SU-DHL-6 (cell line): ENCODE results near the gene DOCK11.

Experiments used
- H2AFZ ChIP-seq: fragments of 200-600 bp; sonication (generic); 2 replicates; pipeline ENCODE4 v1.6.1; 2014; ENCODE audit warnings: low read depth, mild to moderate bottlenecking, moderate library complexity, mixed read lengths, antibody characterized with exemption, low read length; ENCODE audit not compliant: severe bottlenecking
- H3F3A ChIP-seq: fragments of 200-600 bp; shearing (Covaris generic); 2 replicates; pipeline ENCODE4 v1.6.0; 2016; ENCODE audit warnings: antibody characterized with exemption, mild to moderate bottlenecking; ENCODE audit not compliant: insufficient read depth
- H3K27ac ChIP-seq: fragments of 200-600 bp; sonication (generic); 2 replicates; pipeline ENCODE4 v1.5.1; 2016; ENCODE audit warnings: low read depth, mild to moderate bottlenecking, low read length, moderate library complexity, mixed read lengths
- H3K27me3 ChIP-seq: fragments of 200-600 bp; sonication (generic), shearing (Covaris generic); 2 replicates; pipeline ENCODE4 v1.6.0; 2014; ENCODE audit warnings: mild to moderate bottlenecking, low read length
- H3K36me3 ChIP-seq: fragments of 200-600 bp; sonication (generic); 2 replicates; pipeline ENCODE4 v1.6.1; 2014; ENCODE audit warnings: mild to moderate bottlenecking, low read length, mixed read lengths
- H3K4me2 ChIP-seq: fragments of 300-600, 200-600 bp; shearing (Covaris generic), sonication (generic); 2 replicates; pipeline ENCODE4 v1.6.0; 2014; ENCODE audit warnings: low read length, low read depth, mild to moderate bottlenecking; ENCODE audit not compliant: poor library complexity, severe bottlenecking
- H3K4me3 ChIP-seq: fragments of 200-600 bp; sonication (generic); 2 replicates; pipeline ENCODE4 v1.5.1; 2014; ENCODE audit warnings: antibody characterized with exemption, low read length, mild to moderate bottlenecking, mixed read lengths; ENCODE audit not compliant: insufficient read depth, poor library complexity, severe bottlenecking
- H3K79me2 ChIP-seq: fragments of 200-600 bp; sonication (generic); 2 replicates; pipeline ENCODE4 v1.6.1; 2014; ENCODE audit warnings: mild to moderate bottlenecking, low read length, moderate library complexity; ENCODE audit not compliant: insufficient read depth
- H3K9ac ChIP-seq: fragments of 200-600 bp; sonication (generic); 2 replicates; pipeline ENCODE4 v1.7.0; 2014; ENCODE audit warnings: mild to moderate bottlenecking, low read length
- H3K9me2 ChIP-seq: fragments of 200-600 bp; sonication (generic); replicated peaks from 2 replicates; pipeline ENCODE4 v1.6.1; 2014; ENCODE audit warnings: low read length; ENCODE audit not compliant: insufficient read depth
- H3K9me3 ChIP-seq: fragments of 200-600 bp; sonication (generic); 2 replicates; pipeline ENCODE4 v1.6.1; 2014; ENCODE audit warnings: low read length, mixed read lengths; ENCODE audit not compliant: insufficient read depth
- H4K20me1 ChIP-seq: fragments of 200-600 bp; sonication (generic); 2 replicates; pipeline ENCODE4 v1.6.1; 2014; ENCODE audit warnings: low read depth, mild to moderate bottlenecking, antibody characterized with exemption, low read length, moderate library complexity, mixed read lengths
- CTCF ChIP-seq: fragments of 200-600 bp; sonication (generic); IDR thresholded peaks from one replicate; pipeline ENCODE4 v1.5.1; 2017; ENCODE audit warnings: antibody characterized with exemption, mild to moderate bottlenecking, low read length, moderate library complexity; ENCODE audit not compliant: insufficient read depth, poor library complexity, severe bottlenecking
- EZH2phosphoT487 ChIP-seq: fragments of 200-600 bp; sonication (generic), shearing (Covaris generic); conservative IDR thresholded peaks from 2 replicates; pipeline ENCODE4 v1.6.1; 2018; ENCODE audit warnings: mild to moderate bottlenecking, antibody characterized with exemption, low read length, moderate library complexity, mixed read lengths

DOCK11 gene

DNA sequence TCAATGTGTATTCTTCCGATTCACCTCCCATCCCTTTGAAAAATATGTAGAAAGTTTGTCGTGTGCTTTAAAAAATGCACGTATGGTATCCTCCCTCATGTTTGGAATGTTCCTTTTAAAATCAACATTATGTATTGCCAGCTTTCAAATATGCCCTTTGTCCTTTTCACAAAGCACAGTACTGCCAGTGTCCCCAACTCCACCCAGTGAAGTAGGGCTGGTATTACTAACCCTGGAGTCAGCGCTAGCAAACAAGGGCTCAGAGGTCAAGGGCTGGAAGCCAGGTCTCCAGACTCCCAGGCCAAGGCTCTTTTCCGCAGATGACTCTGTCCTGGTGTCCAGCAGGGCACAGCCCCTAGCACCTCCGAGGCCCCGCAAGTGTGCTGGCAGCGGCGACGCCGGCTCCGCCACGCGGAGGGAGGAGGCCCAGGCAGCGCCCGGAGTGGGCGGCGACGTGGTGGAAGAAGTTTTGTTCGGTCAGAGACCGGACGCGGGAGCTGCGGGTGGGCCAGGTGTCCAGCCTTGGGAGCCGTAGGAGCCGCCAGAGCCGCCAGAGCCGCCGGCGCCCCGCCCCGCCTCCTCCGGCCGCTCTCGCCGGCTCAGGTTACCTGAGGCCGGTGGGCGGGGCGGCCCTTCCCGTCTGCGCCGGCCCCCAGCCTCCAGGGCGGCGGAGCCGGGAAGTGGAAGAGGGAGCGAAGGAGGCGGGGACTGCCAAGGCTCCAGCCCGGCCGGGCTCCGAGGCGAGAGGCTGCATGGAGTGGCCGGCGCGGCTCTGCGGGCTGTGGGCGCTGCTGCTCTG is 231.5 kb downstream of the DOCK11 start, which contains the start of gene IL13RA1:
Gene IL13RA1 (plus strand): TSS at position 720 of the 799 bp plus-strand sequence. CDS start 33 bp downstream, at position 753.
- H3K9ac ChIP-seq = no peak within 1 kb of the TSS
- TF ChIP-seq CTCF (no peak), EZH2phosphoT487 (no peak)
- no peaks in the 10 kb centered on the region for H3K27me3 ChIP-seq
- no peaks in the 10 kb centered on the region for H3K36me3 ChIP-seq
- H3K9me2 ChIP-seq = no peaks in the 10 kb centered on the region
- H3K27ac ChIP-seq = no peak within 1 kb of the TSS
- H3K79me2 ChIP-seq = no peaks in the 10 kb centered on the region
- H2AFZ ChIP-seq = no peak within 1 kb of the TSS
- H4K20me1 ChIP-seq = no peaks in the 10 kb centered on the region
- H3F3A ChIP-seq = no peaks in the 10 kb centered on the region
- H3K9me3 ChIP-seq = no peaks in the 10 kb centered on the region
- H3K4me3 ChIP-seq = no peak within 1 kb of the TSS
- no peak within 1 kb of the TSS for H3K4me2 ChIP-seq

DNA sequence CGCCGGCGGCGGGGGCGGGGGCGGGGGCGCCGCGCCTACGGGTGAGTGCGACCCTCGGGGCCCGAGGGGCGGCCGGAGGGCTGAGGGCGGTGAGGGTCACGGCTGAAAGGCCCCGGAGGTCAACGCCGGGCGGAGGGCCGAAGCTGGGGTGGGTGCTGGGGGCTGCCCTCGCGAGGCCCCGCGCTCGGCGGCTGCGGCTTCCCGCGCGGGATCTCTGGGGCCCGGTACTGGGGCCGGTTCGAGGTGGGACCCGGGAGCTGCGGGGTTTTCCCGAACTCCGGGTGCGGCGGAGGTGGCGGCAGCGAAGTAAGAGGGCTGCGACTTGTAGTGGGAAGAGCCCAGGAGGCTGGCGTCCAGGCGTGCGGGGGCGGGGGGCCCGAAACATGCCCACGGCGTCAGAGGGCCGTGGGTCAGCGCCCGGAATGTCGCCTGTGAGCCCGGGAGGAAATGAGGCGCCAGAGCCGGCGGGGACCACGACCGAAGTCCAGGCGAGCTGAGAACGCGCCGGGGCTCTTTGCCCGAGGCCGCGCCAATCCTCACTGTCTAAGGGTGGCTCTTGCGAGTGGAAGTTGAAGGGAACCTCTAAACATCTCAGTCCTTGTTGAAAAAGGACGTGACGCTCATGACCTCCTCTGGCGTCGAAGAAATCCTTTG is 232.2 kb downstream of the DOCK11 start:
- Histone ChIP-seq H2AFZ (no peak overlapping the region), H4K20me1 (no peaks in the 10 kb centered on the region), H3K27ac (no peak overlapping the region), H3F3A (no peaks in the 10 kb centered on the region), H3K9me2 (no peaks in the 10 kb centered on the region), H3K9me3 (no peaks in the 10 kb centered on the region), H3K79me2 (no peaks in the 10 kb centered on the region), H3K4me2 (no peak overlapping the region), H3K9ac (no peak overlapping the region), H3K36me3 (no peaks in the 10 kb centered on the region), H3K4me3 (no peak overlapping the region), H3K27me3 (no peaks in the 10 kb centered on the region)
- TF ChIP-seq EZH2phosphoT487 = no peak
- TF ChIP-seq CTCF = no peak

GRCh38 chrX:118729042-118729652 is 233.5 kb downstream of the DOCK11 start:
- no peak overlapping the region for H3K4me3 ChIP-seq

More at GRCh38 chrX:118729042-118729652, 233.5 kb downstream of the DOCK11 start:
- Histone ChIP-seq H3K79me2 (no peaks in the 10 kb centered on the region), H3F3A (no peaks in the 10 kb centered on the region), H2AFZ (no peak overlapping the region), H3K27me3 (no peaks in the 10 kb centered on the region), H3K36me3 (no peaks in the 10 kb centered on the region), H3K9me3 (no peaks in the 10 kb centered on the region), H3K27ac (no peak overlapping the region), H3K4me2 (no peak overlapping the region), H3K9ac (no peak overlapping the region), H3K9me2 (no peaks in the 10 kb centered on the region), H4K20me1 (no peaks in the 10 kb centered on the region)
- no peak for TF ChIP-seq EZH2phosphoT487
- TF ChIP-seq CTCF = no peak
